Measurements from ENCODE around the gene CFAP69.

CFAP69 gene

DNA sequence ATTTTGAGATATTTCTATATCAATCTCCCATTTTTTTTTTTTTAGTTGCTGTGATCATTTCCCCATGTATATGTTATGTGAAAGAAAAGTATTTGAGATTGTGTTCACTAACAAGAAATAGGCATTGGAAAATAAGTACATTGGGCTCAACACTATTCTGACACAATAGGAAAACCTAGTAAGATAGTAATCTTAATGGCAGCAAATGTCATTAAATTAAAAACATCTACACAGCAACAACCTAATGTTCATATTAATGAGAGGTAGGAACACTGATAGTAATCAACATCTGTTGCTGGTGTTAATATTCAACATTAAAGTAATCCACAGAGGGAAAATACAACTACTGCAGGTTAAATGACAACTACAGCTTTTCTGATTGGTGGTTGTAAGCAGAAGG, 100.0 kb downstream of the CFAP69 start:
- TF ChIP-seq, protein P1, sequence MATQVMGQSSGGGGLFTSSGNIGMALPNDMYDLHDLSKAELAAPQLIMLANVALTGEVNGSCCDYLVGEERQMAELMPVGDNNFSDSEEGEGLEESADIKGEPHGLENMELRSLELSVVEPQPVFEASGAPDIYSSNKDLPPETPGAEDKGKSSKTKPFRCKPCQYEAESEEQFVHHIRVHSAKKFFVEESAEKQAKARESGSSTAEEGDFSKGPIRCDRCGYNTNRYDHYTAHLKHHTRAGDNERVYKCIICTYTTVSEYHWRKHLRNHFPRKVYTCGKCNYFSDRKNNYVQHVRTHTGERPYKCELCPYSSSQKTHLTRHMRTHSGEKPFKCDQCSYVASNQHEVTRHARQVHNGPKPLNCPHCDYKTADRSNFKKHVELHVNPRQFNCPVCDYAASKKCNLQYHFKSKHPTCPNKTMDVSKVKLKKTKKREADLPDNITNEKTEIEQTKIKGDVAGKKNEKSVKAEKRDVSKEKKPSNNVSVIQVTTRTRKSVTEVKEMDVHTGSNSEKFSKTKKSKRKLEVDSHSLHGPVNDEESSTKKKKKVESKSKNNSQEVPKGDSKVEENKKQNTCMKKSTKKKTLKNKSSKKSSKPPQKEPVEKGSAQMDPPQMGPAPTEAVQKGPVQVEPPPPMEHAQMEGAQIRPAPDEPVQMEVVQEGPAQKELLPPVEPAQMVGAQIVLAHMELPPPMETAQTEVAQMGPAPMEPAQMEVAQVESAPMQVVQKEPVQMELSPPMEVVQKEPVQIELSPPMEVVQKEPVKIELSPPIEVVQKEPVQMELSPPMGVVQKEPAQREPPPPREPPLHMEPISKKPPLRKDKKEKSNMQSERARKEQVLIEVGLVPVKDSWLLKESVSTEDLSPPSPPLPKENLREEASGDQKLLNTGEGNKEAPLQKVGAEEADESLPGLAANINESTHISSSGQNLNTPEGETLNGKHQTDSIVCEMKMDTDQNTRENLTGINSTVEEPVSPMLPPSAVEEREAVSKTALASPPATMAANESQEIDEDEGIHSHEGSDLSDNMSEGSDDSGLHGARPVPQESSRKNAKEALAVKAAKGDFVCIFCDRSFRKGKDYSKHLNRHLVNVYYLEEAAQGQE (IDR thresholded peaks at IDR 0.05; ENCODE audit: low read depth): no peak
- TF ChIP-seq TCF12 (IDR thresholded peaks at IDR 0.05; ENCODE audit: low read depth) (no peak), EP300 (IDR thresholded peaks at IDR 0.05; ENCODE audit: borderline replicate concordance) (no peak), EGR1 (IDR thresholded peaks at IDR 0.05) (no peak), YY1 (IDR thresholded peaks at IDR 0.05; ENCODE audit: low read depth) (no peak), CEBPB (IDR thresholded peaks at IDR 0.05) (no peak), NFIC (IDR thresholded peaks at IDR 0.05) (no peak), CREB1 (IDR thresholded peaks at IDR 0.05; ENCODE audit: low read depth) (no peak), FOXM1 (IDR thresholded peaks at IDR 0.05; ENCODE audit: borderline replicate concordance, low read depth) (no peak), TAF1 (IDR thresholded peaks at IDR 0.05; ENCODE audit: low read depth) (no peak)

DNA sequence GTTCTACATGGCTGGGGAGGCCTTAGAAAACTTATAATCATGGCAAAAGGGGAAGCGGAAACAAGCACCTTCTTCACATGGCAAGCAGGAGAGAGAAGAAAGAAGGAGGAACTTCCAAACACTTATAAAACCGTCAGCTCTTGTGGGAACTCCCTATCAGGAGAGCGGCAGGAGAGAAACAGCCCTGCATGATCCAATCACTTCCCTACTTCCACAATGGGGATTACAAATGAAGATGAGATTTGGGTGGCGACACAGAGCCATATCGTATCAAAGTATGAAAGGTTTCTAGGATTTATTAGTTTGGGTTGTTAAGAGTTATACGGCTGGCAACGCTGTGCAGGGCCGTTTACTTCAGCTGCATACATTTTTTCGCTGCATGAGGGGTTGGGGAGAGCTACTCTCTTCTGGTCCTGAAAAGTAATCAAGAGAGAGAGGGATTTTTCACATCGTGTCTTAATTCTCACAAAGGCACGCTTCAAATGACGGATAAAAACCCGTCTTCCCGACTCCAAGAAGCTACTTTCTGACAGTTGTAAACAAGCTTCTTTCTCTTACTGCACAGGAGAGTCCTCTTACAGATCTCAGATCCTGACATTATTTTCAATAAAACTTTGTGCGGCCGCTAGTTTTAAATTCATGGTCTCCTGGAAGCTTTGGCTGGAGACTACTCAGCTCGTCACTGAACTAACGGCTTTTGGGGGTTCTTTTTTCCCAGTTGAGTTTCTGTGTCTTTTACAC, 100.8 kb downstream of the CFAP69 start:
- TF ChIP-seq CREB1 (IDR thresholded peaks at IDR 0.05; ENCODE audit: low read depth) (no peak), NFIC (IDR thresholded peaks at IDR 0.05) (no peak), TCF12 (IDR thresholded peaks at IDR 0.05; ENCODE audit: low read depth) (no peak), ZBTB7A (IDR thresholded peaks at IDR 0.05; ENCODE audit: low read depth) (no peak), TAF1 (IDR thresholded peaks at IDR 0.05; ENCODE audit: low read depth) (no peak), TEAD4 (IDR thresholded peaks at IDR 0.05) (no peak), RAD21 (IDR thresholded peaks at IDR 0.05; ENCODE audit: low read depth) (no peak), YY1 (IDR thresholded peaks at IDR 0.05; ENCODE audit: low read depth) (no peak), EGR1 (IDR thresholded peaks at IDR 0.05) (no peak), FOXM1 (IDR thresholded peaks at IDR 0.05; ENCODE audit: borderline replicate concordance, low read depth) (no peak), EP300 (IDR thresholded peaks at IDR 0.05; ENCODE audit: borderline replicate concordance) (no peak), CEBPB (IDR thresholded peaks at IDR 0.05) (no peak)
- TF ChIP-seq, protein P2, sequence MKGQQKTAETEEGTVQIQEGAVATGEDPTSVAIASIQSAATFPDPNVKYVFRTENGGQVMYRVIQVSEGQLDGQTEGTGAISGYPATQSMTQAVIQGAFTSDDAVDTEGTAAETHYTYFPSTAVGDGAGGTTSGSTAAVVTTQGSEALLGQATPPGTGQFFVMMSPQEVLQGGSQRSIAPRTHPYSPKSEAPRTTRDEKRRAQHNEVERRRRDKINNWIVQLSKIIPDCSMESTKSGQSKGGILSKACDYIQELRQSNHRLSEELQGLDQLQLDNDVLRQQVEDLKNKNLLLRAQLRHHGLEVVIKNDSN (IDR thresholded peaks at IDR 0.05): no peak
- TF ChIP-seq, protein P1 (IDR thresholded peaks at IDR 0.05; ENCODE audit: low read depth): no peak
- TF ChIP-seq, protein P3, sequence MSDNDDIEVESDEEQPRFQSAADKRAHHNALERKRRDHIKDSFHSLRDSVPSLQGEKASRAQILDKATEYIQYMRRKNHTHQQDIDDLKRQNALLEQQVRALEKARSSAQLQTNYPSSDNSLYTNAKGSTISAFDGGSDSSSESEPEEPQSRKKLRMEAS (IDR thresholded peaks at IDR 0.05): no peak

DNA sequence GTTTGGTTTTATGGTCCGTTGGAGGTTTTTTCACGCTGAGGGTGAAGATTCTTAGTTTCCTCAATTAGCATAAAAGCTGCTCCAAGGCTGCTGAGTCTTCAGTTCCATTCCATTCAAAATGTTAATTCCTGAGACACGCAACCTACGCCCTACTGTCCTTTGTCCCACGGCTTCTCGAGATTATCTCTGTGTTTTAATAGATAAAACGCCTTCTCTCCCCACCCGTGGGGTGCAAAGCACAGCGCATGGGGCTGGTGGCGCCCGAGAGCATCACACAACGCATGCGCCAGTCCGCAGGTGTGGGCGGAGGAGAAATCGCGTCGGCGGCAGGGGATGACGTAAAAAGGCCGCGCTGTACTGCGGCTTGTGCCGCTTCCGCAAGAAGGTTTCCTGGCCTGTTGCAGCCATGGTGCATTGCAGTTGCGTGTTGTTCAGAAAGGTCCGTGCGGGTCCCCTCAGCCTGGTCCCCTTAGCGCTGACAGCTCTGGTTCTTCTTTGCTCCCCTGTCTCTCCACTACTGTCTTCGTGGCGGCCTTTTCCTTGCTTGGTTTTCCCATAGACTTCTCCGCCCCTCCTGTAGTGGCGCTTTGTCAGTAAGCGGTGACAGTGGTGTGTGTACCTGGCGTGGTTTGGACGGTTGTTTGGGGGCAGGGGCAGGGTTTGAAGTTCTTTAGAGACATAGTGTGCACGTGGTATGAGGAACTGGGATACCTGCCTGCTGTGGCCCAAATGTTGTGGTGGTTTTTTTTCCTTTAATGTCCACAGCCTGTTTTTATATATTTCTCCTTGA, 101.6 kb downstream of the CFAP69 start, which contains the start of gene GTPBP10:
Gene GTPBP10 (plus strand): TSS at position 381 of the 790 bp plus-strand sequence. CDS start 26 bp downstream, at position 407.
- TF ChIP-seq TEAD4 (IDR thresholded peaks at IDR 0.05): no peak
- peak; percentile 96 for TF ChIP-seq CREB1 (IDR thresholded peaks at IDR 0.05; ENCODE audit: low read depth)
- TF ChIP-seq ZBTB7A (IDR thresholded peaks at IDR 0.05; ENCODE audit: low read depth): no peak
- TF ChIP-seq FOXM1 (IDR thresholded peaks at IDR 0.05; ENCODE audit: borderline replicate concordance, low read depth): 0 out of 2 replicates have a peak, but pooled peaks have one; percentile 7
- TF ChIP-seq RAD21 (IDR thresholded peaks at IDR 0.05; ENCODE audit: low read depth): 0 out of 2 replicates have a peak, but pooled peaks have one; percentile 1
- TF ChIP-seq, protein P2 (IDR thresholded peaks at IDR 0.05): peak; percentile 45; the same call in 1 of the 2 replicates
- TF ChIP-seq TCF12 (IDR thresholded peaks at IDR 0.05; ENCODE audit: low read depth): 0 out of 2 replicates have a peak, but pooled peaks have one; percentile 26
- TF ChIP-seq CEBPB (IDR thresholded peaks at IDR 0.05): no peak
- TF ChIP-seq TAF1 (IDR thresholded peaks at IDR 0.05; ENCODE audit: low read depth): peak; percentile 84
- TF ChIP-seq, protein P3 (IDR thresholded peaks at IDR 0.05): peak; percentile 81
- TF ChIP-seq, protein P1 (IDR thresholded peaks at IDR 0.05; ENCODE audit: low read depth): no peak
- TF ChIP-seq NFIC (IDR thresholded peaks at IDR 0.05): no peak
- TF ChIP-seq EGR1 (IDR thresholded peaks at IDR 0.05): peak; percentile 96
- TF ChIP-seq YY1 (IDR thresholded peaks at IDR 0.05; ENCODE audit: low read depth): peak; percentile 76
- TF ChIP-seq EP300 (IDR thresholded peaks at IDR 0.05; ENCODE audit: borderline replicate concordance): no peak

Data from Ishikawa (cell line).